Nephron (organoid): ENCODE data around the gene TEX53.

Experiments
- H3K27ac Mint-ChIP-seq, 3 experiments: 2 replicates each; pipeline ENCODE4 v1.8.0; 2020; ENCODE audit warnings: mixed read lengths in 3 of 3, mild to moderate bottlenecking in 2 of 3, moderate library complexity in 1 of 3
- H3K27me3 Mint-ChIP-seq: 2 replicates; pipeline ENCODE4 v1.8.0; 2021; ENCODE audit warnings: low read depth, mild to moderate bottlenecking, moderate library complexity, mixed read lengths
- H3K36me3 Mint-ChIP-seq: 2 replicates; pipeline ENCODE4 v1.8.0; 2020; ENCODE audit warnings: low read depth, mixed read lengths
- H3K4me1 Mint-ChIP-seq: 2 replicates; pipeline ENCODE4 v1.8.0; 2020; ENCODE audit warnings: mixed read lengths
- H3K4me3 Mint-ChIP-seq, 3 experiments: 2 replicates each; pipeline ENCODE4 v1.8.0; 2020; ENCODE audit warnings: mild to moderate bottlenecking in 3 of 3, mixed read lengths in 3 of 3, moderate library complexity in 2 of 3
- H3K9me3 Mint-ChIP-seq: 2 replicates; pipeline ENCODE4 v1.8.0; 2020; ENCODE audit warnings: mixed read lengths
- CTCF ChIP-seq, 3 experiments: fragments of 200-600 bp; sonication (generic); IDR thresholded peaks; one replicate each; pipeline ENCODE4 v1.5.0; 2021; ENCODE audit warnings: antibody characterized with exemption in 3 of 3; ENCODE audit not compliant: unreplicated experiment in 3 of 3

The TEX53 gene

GRCh38 chr9:114606597-114607207 lies 50.9 kb downstream of the TEX53 start:
- H3K4me1 Mint-ChIP-seq: peaks cover 37% of the 10 kb centered on the region
- peaks cover 3% of the 10 kb centered on the region for H3K9me3 Mint-ChIP-seq
- no peak for TF ChIP-seq CTCF (IDR thresholded peaks at IDR 0.05; ENCODE audit: unreplicated experiment in 3 of 3)
- H3K27ac Mint-ChIP-seq: peak overlapping the region in 2 of 3 experiments; percentile 81 to 83
- H3K27me3 Mint-ChIP-seq: no peaks in the 10 kb centered on the region
- peak overlapping the region in 2 of 3 experiments; percentile 13 to 32 for H3K4me3 Mint-ChIP-seq
- H3K36me3 Mint-ChIP-seq: peaks cover 11% of the 10 kb centered on the region
